HEK293T (cell line): ENCODE results near the gene ANKRD44.

Experiments used
- ARNT ChIP-seq: fragments of 450-650 bp; IDR thresholded peaks from 2 replicates; pipeline ENCODE4 v1.6.1; 2017; ENCODE audit warnings: mild to moderate bottlenecking
- BHLHE40 ChIP-seq: fragments of 450-650 bp; IDR thresholded peaks from 2 replicates; pipeline ENCODE4 v1.6.1; 2016; ENCODE audit warnings: mild to moderate bottlenecking, moderate library complexity, borderline replicate concordance
- CTBP1 ChIP-seq: fragments of 450-650 bp; IDR thresholded peaks from 2 replicates; pipeline ENCODE4 v1.6.1; 2016; ENCODE audit warnings: borderline replicate concordance
- ELF4 ChIP-seq: fragments of 450-650 bp; IDR thresholded peaks from 2 replicates; pipeline ENCODE4 v1.6.1; 2017; ENCODE audit warnings: antibody characterized with exemption
- FOXA1 ChIP-seq: fragments of 450-650 bp; IDR thresholded peaks from 2 replicates; pipeline ENCODE4 v1.6.1; 2016; ENCODE audit warnings: mild to moderate bottlenecking
- FOXK2 ChIP-seq: fragments of 450-650 bp; IDR thresholded peaks from 2 replicates; pipeline ENCODE4 v1.6.1; 2016; ENCODE audit warnings: mild to moderate bottlenecking
- FOXM1 ChIP-seq: fragments of 450-650 bp; IDR thresholded peaks from 2 replicates; pipeline ENCODE4 v1.6.1; 2017; ENCODE audit warnings: mild to moderate bottlenecking, borderline replicate concordance
- HDGF ChIP-seq: fragments of 450-650 bp; IDR thresholded peaks from 2 replicates; pipeline ENCODE4 v1.6.1; 2017; ENCODE audit warnings: antibody characterized with exemption, borderline replicate concordance
- LEF1 ChIP-seq: fragments of 450-650 bp; IDR thresholded peaks from 2 replicates; pipeline ENCODE4 v1.6.1; 2017; ENCODE audit warnings: mild to moderate bottlenecking, borderline replicate concordance
- NFRKB ChIP-seq: fragments of 450-650 bp; IDR thresholded peaks from 2 replicates; pipeline ENCODE4 v1.6.1; 2016; ENCODE audit warnings: mild to moderate bottlenecking, moderate library complexity
- SP1 ChIP-seq: fragments of 450-650 bp; IDR thresholded peaks from 2 replicates; pipeline ENCODE4 v1.6.1; 2017
- SUZ12 ChIP-seq: fragments of 450-650 bp; IDR thresholded peaks from 2 replicates; pipeline ENCODE4 v1.6.1; 2016; ENCODE audit warnings: mild to moderate bottlenecking
- TARDBP ChIP-seq: fragments of 450-650 bp; IDR thresholded peaks from 2 replicates; pipeline ENCODE4 v1.6.1; 2016
- ZNF384 ChIP-seq: fragments of 450-650 bp; IDR thresholded peaks from 2 replicates; pipeline ENCODE4 v1.6.1; 2016

GRCh38 chr2:197191177-197191939 lies 119.2 kb downstream of the ANKRD44 start:
- TF ChIP-seq FOXM1 = no peak
- TF ChIP-seq TARDBP = no peak
- TF ChIP-seq ELF4 = no peak
- no peak for TF ChIP-seq FOXK2
- TF ChIP-seq ARNT = no peak
- no peak for TF ChIP-seq CTBP1
- TF ChIP-seq BHLHE40 = no peak
- no peak for TF ChIP-seq ZNF384
- no peak for TF ChIP-seq HDGF
- no peak for TF ChIP-seq FOXA1
- no peak for TF ChIP-seq NFRKB
- no peak for TF ChIP-seq SP1
- no peak for TF ChIP-seq SUZ12
- no peak for TF ChIP-seq LEF1
